Chondrocyte (in vitro differentiated cells): Measurements from ENCODE around the gene PDIA4. TPM values are rescaled to one million over a fixed set of nuclear protein-coding genes. Genes with fewer than 3 reads are reported as not detected.
"Not testable (repeated sequence)": the region's sequence is repeated elsewhere in the genome, so short reads cannot be mapped to it uniquely, and the experiment has no call there.

Source experiments
- DNase-seq: peaks from one replicate; pipeline ENCODE4 v3.0.0; 2021; ENCODE audit warnings: mixed read lengths, low spot score
- H3K27ac Mint-ChIP-seq: one replicate; pipeline ENCODE4 v1.8.0; 2021; ENCODE audit warnings: mild to moderate bottlenecking, moderate library complexity, mixed read lengths; ENCODE audit not compliant: unreplicated experiment
- H3K27me3 Mint-ChIP-seq: 2 replicates; pipeline ENCODE4 v1.8.0; 2021; ENCODE audit warnings: low read depth, mixed read lengths
- H3K36me3 Mint-ChIP-seq: 2 replicates; pipeline ENCODE4 v1.8.0; 2021; ENCODE audit warnings: low read depth, mixed read lengths
- H3K4me1 Mint-ChIP-seq: 2 replicates; pipeline ENCODE4 v1.8.0; 2021; ENCODE audit warnings: low read depth, mild to moderate bottlenecking, mixed read lengths
- H3K4me3 Mint-ChIP-seq: one replicate; pipeline ENCODE4 v1.8.0; 2021; ENCODE audit warnings: mild to moderate bottlenecking, moderate library complexity, mixed read lengths; ENCODE audit not compliant: unreplicated experiment
- H3K9me3 Mint-ChIP-seq: 2 replicates; pipeline ENCODE4 v1.8.0; 2021; ENCODE audit warnings: low read depth, mixed read lengths
- CTCF ChIP-seq: fragments of 200-600 bp; sonication (generic); IDR thresholded peaks from 2 replicates; pipeline ENCODE4 v1.5.0; 2021; ENCODE audit warnings: antibody characterized with exemption, mild to moderate bottlenecking, moderate library complexity
- total RNA-seq: library from RNA; stranded (reverse); gene quantifications from 3 replicates; pipeline ENCODE4 v1.2.1, GENCODE V29; 2021

Gene PDIA4
- total RNA-seq, 1 donor from 2014 or later = 140 TPM

GRCh38 chr7:149071641-149072437 lies 43.5 kb upstream of the PDIA4 start:
- peak; percentile 83 for DNase-seq
- Mint-ChIP-seq H3K9me3 (no peaks in the 10 kb centered on the region), H3K36me3 (peaks cover 9% of the 10 kb centered on the region), H3K4me1 (no peaks in the 10 kb centered on the region), H3K4me3 (no peak overlapping the region), H3K27ac (no peak overlapping the region), H3K27me3 (no peaks in the 10 kb centered on the region)
- TF ChIP-seq CTCF = peak; percentile 38

GRCh38 chr7:149071182-149071635 lies 42.9 kb upstream of the PDIA4 start:
- Mint-ChIP-seq H3K36me3 (peaks cover 6% of the 10 kb centered on the region), H3K4me1 (no peaks in the 10 kb centered on the region), H3K27ac (no peak overlapping the region), H3K4me3 (no peak overlapping the region), H3K27me3 (no peaks in the 10 kb centered on the region), H3K9me3 (no peaks in the 10 kb centered on the region)
- TF ChIP-seq CTCF = no peak
- peak; percentile 84 for DNase-seq

GRCh38 chr7:149070372-149071125 lies 42.2 kb upstream of the PDIA4 start:
- peak; percentile 81 for DNase-seq
- no peak for TF ChIP-seq CTCF
- peaks cover 6% of the 10 kb centered on the region for H3K36me3 Mint-ChIP-seq
- H3K4me3 Mint-ChIP-seq = no peak overlapping the region
- no peaks in the 10 kb centered on the region for H3K27me3 Mint-ChIP-seq
- H3K9me3 Mint-ChIP-seq = no peaks in the 10 kb centered on the region
- peaks cover 2% of the 10 kb centered on the region for H3K4me1 Mint-ChIP-seq
- no peak overlapping the region for H3K27ac Mint-ChIP-seq

- Mint-ChIP-seq H3K9me3 (no peaks in the 10 kb centered on the region), H3K36me3 (peaks cover 6% of the 10 kb centered on the region), H3K27me3 (no peaks in the 10 kb centered on the region), H3K4me3 (no peak overlapping the region), H3K27ac (no peak overlapping the region), H3K4me1 (peaks cover 10% of the 10 kb centered on the region)
- no peak for DNase-seq
- TF ChIP-seq CTCF = peak; percentile 31
Measured at GRCh38 chr7:149067869-149068268, 39.6 kb upstream of the PDIA4 start.

GRCh38 chr7:149063476-149063875 lies 35.2 kb upstream of the PDIA4 start:
- H3K4me3 Mint-ChIP-seq = no peak overlapping the region

GRCh38 chr7:149062217-149062899 lies 34.1 kb upstream of the PDIA4 start:
- H3K4me3 Mint-ChIP-seq, H3K27me3 Mint-ChIP-seq, DNase-seq, H3K27ac Mint-ChIP-seq, H3K36me3 Mint-ChIP-seq, H3K9me3 Mint-ChIP-seq: not testable (repeated sequence)
- peaks cover 14% of the 10 kb centered on the region for H3K4me1 Mint-ChIP-seq

More at GRCh38 chr7:149063476-149063875, 35.2 kb upstream of the PDIA4 start:
- H3K27ac Mint-ChIP-seq = peak overlapping the region; percentile 56
- H3K4me1 Mint-ChIP-seq = peaks cover 14% of the 10 kb centered on the region
- no peaks in the 10 kb centered on the region for H3K27me3 Mint-ChIP-seq
- no peak for TF ChIP-seq CTCF
- DNase-seq = no peak
- peaks cover 3% of the 10 kb centered on the region for H3K36me3 Mint-ChIP-seq
- no peaks in the 10 kb centered on the region for H3K9me3 Mint-ChIP-seq
